ENCODE measurements around the gene CBX4. TPM values are rescaled to one million over a fixed set of nuclear protein-coding genes. Genes with fewer than 3 reads are reported as not detected.

CBX4 gene
- total RNA-seq, 4 donors from 2014 or later: 0.26 to 8.4 (median 3.5) TPM

GRCh38 chr17:79872762-79873161, 33.5 kb upstream of the CBX4 start:
- Histone ChIP-seq H3K4me3 (no peak overlapping the region), H3K9me3 (no peaks in the 10 kb centered on the region), H3K36me3 (no peaks in the 10 kb centered on the region), H3K4me1 (no peaks in the 10 kb centered on the region), H3K27me3 (no peaks in the 10 kb centered on the region), H3K27ac (no peak overlapping the region)
- TF ChIP-seq CTCF (IDR thresholded peaks at IDR 0.05) (no peak), POLR2A (IDR thresholded peaks at IDR 0.05) (no peak)
- intact Hi-C loops (cut with DNase I; ENCODE audit: low total_unique reads): no loop called here
- no peak for DNase-seq

GRCh38 chr17:79871131-79871530, 31.9 kb upstream of the CBX4 start:
- H3K9me3 ChIP-seq: no peaks in the 10 kb centered on the region
- TF ChIP-seq CTCF (IDR thresholded peaks at IDR 0.05) (no peak), POLR2A (IDR thresholded peaks at IDR 0.05) (no peak)
- no peak overlapping the region for H3K4me3 ChIP-seq
- no peaks in the 10 kb centered on the region for H3K4me1 ChIP-seq
- no peaks in the 10 kb centered on the region for H3K27me3 ChIP-seq
- H3K36me3 ChIP-seq: no peaks in the 10 kb centered on the region
- DNase-seq: no peak
- no peak overlapping the region for H3K27ac ChIP-seq
- intact Hi-C loops (cut with DNase I; ENCODE audit: low total_unique reads): no loop called here

GRCh38 chr17:79870540-79870939, 31.3 kb upstream of the CBX4 start:
- H3K27me3 ChIP-seq: no peaks in the 10 kb centered on the region
- no peak overlapping the region for H3K4me3 ChIP-seq
- H3K9me3 ChIP-seq: no peaks in the 10 kb centered on the region
- DNase-seq: no peak
- no peaks in the 10 kb centered on the region for H3K4me1 ChIP-seq
- no peak overlapping the region for H3K27ac ChIP-seq
- TF ChIP-seq CTCF (IDR thresholded peaks at IDR 0.05): no peak
- TF ChIP-seq POLR2A (IDR thresholded peaks at IDR 0.05): no peak
- no peaks in the 10 kb centered on the region for H3K36me3 ChIP-seq
- intact Hi-C loops (cut with DNase I; ENCODE audit: low total_unique reads): no loop called here

- Histone ChIP-seq H3K27ac (no peak overlapping the region), H3K4me3 (no peak overlapping the region), H3K4me1 (no peaks in the 10 kb centered on the region), H3K27me3 (no peaks in the 10 kb centered on the region), H3K36me3 (no peaks in the 10 kb centered on the region), H3K9me3 (no peaks in the 10 kb centered on the region)
- DNase-seq: no peak
- intact Hi-C loops (cut with DNase I; ENCODE audit: low total_unique reads): no loop called here
- TF ChIP-seq CTCF (IDR thresholded peaks at IDR 0.05) (no peak), POLR2A (IDR thresholded peaks at IDR 0.05) (no peak)
Measured at GRCh38 chr17:79866791-79867518, 27.7 kb upstream of the CBX4 start.

GRCh38 chr17:79865351-79866210, 26.3 kb upstream of the CBX4 start:
- DNase-seq: no peak
- Histone ChIP-seq H3K27ac (no peak overlapping the region), H3K9me3 (no peaks in the 10 kb centered on the region), H3K4me3 (no peak overlapping the region), H3K4me1 (no peaks in the 10 kb centered on the region), H3K27me3 (no peaks in the 10 kb centered on the region), H3K36me3 (no peaks in the 10 kb centered on the region)
- intact Hi-C loops (cut with DNase I; ENCODE audit: low total_unique reads): no loop called here
- no peak for TF ChIP-seq CTCF (IDR thresholded peaks at IDR 0.05)
- no peak for TF ChIP-seq POLR2A (IDR thresholded peaks at IDR 0.05)
